Neural crest cell (in vitro differentiated cells): ENCODE measurements around the gene SLC4A1. TPM values are rescaled to one million over a fixed set of nuclear protein-coding genes. Genes with fewer than 3 reads are reported as not detected.
"Not testable (repeated sequence)": the region's sequence is repeated elsewhere in the genome, so short reads cannot be mapped to it uniquely, and the experiment has no call there.

Experiments
- DNase-seq: peaks from one replicate; pipeline ENCODE4 v3.0.0; 2021; ENCODE audit warnings: low read depth, mixed read lengths, low spot score
- H3K27ac Mint-ChIP-seq: one replicate; pipeline ENCODE4 v1.8.0; 2021; ENCODE audit warnings: mild to moderate bottlenecking, mixed read lengths; ENCODE audit not compliant: unreplicated experiment
- H3K27me3 Mint-ChIP-seq: 2 replicates; pipeline ENCODE4 v1.8.0; 2021; ENCODE audit warnings: low read depth, mild to moderate bottlenecking, mixed read lengths
- H3K36me3 Mint-ChIP-seq: 2 replicates; pipeline ENCODE4 v1.8.0; 2021; ENCODE audit warnings: low read depth, mild to moderate bottlenecking, mixed read lengths
- H3K4me1 Mint-ChIP-seq: 2 replicates; pipeline ENCODE4 v1.8.0; 2021; ENCODE audit warnings: mixed read lengths
- H3K4me3 Mint-ChIP-seq: one replicate; pipeline ENCODE4 v1.8.0; 2021; ENCODE audit warnings: mild to moderate bottlenecking, mixed read lengths
- H3K9me3 Mint-ChIP-seq: 2 replicates; pipeline ENCODE4 v1.8.0; 2021; ENCODE audit warnings: mixed read lengths
- total RNA-seq: library from RNA; stranded (reverse); gene quantifications from 2 replicates; pipeline ENCODE4 v1.2.1, GENCODE V29; 2021
- TF ChIP-seq, protein P1 (sequence below): fragments of 200-600 bp; sonication (generic); conservative IDR thresholded peaks from 2 replicates; pipeline ENCODE4 v1.5.0; 2021; ENCODE audit warnings: antibody characterized with exemption, mild to moderate bottlenecking

The SLC4A1 gene
- total RNA-seq, 1 donor from 2014 or later = not detected

DNA sequence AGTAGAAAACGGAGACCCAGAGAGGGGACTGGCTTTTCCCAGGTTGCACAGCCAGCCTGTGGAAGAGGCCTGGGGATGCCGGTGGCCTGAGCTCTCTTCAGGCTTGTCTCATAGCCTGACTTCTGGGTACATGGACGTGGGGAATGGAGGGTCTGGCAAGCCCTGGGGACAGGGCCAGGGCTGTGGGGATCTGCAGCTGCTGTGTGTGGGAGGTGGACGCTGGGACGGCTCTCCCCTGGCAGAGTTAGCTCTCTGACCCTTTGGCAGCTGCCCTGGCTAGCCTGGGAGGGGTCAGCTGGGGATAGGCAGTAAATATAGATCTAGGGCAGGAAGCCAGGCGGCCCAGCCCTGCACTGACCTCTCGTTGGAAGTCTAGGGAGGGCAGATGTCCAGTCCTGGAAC is 20.5 kb downstream of the SLC4A1 start:
- H3K27me3 Mint-ChIP-seq = peaks cover under 1% of the 10 kb centered on the region
- no peak for DNase-seq
- H3K36me3 Mint-ChIP-seq = no peaks in the 10 kb centered on the region
- H3K27ac Mint-ChIP-seq = no peak overlapping the region
- no peaks in the 10 kb centered on the region for H3K9me3 Mint-ChIP-seq
- TF ChIP-seq, protein P1, sequence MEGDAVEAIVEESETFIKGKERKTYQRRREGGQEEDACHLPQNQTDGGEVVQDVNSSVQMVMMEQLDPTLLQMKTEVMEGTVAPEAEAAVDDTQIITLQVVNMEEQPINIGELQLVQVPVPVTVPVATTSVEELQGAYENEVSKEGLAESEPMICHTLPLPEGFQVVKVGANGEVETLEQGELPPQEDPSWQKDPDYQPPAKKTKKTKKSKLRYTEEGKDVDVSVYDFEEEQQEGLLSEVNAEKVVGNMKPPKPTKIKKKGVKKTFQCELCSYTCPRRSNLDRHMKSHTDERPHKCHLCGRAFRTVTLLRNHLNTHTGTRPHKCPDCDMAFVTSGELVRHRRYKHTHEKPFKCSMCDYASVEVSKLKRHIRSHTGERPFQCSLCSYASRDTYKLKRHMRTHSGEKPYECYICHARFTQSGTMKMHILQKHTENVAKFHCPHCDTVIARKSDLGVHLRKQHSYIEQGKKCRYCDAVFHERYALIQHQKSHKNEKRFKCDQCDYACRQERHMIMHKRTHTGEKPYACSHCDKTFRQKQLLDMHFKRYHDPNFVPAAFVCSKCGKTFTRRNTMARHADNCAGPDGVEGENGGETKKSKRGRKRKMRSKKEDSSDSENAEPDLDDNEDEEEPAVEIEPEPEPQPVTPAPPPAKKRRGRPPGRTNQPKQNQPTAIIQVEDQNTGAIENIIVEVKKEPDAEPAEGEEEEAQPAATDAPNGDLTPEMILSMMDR = no peak
- no peaks in the 10 kb centered on the region for H3K4me1 Mint-ChIP-seq
- no peak overlapping the region for H3K4me3 Mint-ChIP-seq

DNA sequence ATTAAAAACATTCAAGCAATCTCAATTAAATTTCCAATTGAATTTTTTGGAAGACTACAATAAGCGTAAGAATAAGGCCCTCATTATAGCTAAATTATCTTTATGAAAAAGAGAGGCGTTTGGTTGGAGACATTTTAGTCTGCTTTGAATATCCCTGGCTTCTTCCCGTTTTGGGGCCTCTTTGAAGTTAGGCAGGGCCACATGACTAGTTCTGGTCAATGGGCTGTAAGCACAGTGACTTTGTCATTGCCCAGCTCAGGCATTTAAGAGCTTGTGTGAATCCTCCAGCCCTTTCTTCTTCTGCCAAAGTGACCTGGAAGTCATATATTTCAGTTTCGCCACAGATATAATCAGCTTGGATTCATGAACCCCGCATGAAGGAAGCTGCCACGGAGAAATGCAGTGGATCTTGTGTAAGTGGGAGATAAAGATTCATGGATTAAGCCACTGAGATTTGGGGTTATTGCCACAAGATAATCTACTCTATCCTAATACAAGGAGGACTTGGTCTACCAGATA is 26.8 kb downstream of the SLC4A1 start:
- Mint-ChIP-seq H3K4me3 (no peak overlapping the region), H3K4me1 (no peaks in the 10 kb centered on the region), H3K27ac (no peak overlapping the region), H3K9me3 (no peaks in the 10 kb centered on the region), H3K27me3 (peaks cover 4% of the 10 kb centered on the region), H3K36me3 (no peaks in the 10 kb centered on the region)
- TF ChIP-seq, protein P1 = no peak
- no peak for DNase-seq

DNA sequence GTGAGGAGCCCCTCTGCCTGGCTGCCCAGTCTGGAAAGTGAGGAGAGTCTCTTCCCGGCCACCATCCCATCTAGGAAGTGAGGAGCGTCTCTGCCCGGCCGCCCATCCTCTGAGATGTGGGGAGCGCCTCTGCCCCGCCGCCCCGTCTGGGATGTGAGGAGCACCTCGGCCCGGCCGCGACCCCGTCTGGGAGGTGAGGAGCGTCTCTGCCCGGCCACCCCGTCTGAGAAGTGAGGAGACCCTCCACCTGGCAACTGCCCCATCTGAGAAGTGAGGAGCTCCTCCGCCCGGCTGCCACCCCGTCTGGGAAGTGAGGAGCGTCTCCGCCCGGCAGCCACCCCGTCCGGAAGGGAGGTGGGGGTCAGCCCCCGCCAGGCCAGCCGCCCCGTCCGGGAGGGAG is 30.0 kb downstream of the SLC4A1 start:
- not testable (repeated sequence) for H3K27ac Mint-ChIP-seq, H3K36me3 Mint-ChIP-seq, H3K27me3 Mint-ChIP-seq, H3K4me1 Mint-ChIP-seq, H3K4me3 Mint-ChIP-seq, DNase-seq, H3K9me3 Mint-ChIP-seq

DNA sequence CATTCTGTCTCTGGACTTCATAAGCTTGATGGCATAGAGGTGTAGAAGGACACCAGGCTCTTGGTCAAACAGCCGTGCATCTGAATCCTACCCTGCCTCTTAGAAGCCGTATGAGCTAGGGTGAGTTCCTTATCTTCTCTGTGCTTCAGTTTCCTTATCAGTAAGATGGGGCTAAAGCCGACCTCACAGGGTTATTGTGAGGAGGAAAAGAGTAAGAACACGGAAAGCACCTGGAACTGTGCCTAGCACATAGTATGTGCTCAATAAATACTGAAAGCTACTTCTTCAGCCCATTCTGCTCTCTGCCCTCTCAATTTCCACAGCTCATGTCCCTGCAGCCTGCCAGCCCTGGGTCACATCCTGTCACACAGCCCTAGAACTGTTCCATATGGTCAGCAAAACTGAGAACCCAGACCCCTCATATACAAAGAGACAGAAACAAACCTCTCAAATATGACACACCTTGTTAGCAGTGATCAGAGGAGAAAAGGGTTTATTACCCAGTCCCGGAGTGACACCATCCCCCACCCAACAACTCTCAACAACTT is 31.4 kb downstream of the SLC4A1 start:
- TF ChIP-seq, protein P1 = no peak
- no peaks in the 10 kb centered on the region for H3K36me3 Mint-ChIP-seq
- no peaks in the 10 kb centered on the region for H3K9me3 Mint-ChIP-seq
- H3K4me3 Mint-ChIP-seq = no peak overlapping the region
- H3K4me1 Mint-ChIP-seq = no peaks in the 10 kb centered on the region
- H3K27me3 Mint-ChIP-seq = peaks cover 8% of the 10 kb centered on the region
- no peak overlapping the region for H3K27ac Mint-ChIP-seq
- DNase-seq = no peak

DNA sequence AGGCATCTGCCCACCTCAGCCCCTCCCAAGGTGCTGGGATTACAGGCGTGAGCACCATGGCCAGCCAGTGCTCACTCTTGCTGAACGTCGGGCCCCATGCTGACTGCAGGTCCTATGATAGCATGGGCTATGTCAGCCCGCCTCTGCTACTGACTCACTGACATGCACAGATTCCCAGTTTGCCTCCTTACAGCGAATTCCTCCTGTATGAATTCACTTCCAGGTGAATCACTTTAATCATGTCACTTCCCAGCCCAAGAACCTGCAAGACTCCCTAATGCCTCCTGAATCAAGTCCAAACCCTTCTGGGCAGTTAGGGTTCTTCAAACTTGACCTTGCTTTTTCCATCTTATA is 32.4 kb downstream of the SLC4A1 start:
- TF ChIP-seq, protein P1 = no peak
- no peak for DNase-seq
- peaks cover 5% of the 10 kb centered on the region for H3K27me3 Mint-ChIP-seq
- H3K36me3 Mint-ChIP-seq = no peaks in the 10 kb centered on the region
- no peaks in the 10 kb centered on the region for H3K9me3 Mint-ChIP-seq
- no peak overlapping the region for H3K27ac Mint-ChIP-seq
- no peaks in the 10 kb centered on the region for H3K4me1 Mint-ChIP-seq
- H3K4me3 Mint-ChIP-seq = no peak overlapping the region

DNA sequence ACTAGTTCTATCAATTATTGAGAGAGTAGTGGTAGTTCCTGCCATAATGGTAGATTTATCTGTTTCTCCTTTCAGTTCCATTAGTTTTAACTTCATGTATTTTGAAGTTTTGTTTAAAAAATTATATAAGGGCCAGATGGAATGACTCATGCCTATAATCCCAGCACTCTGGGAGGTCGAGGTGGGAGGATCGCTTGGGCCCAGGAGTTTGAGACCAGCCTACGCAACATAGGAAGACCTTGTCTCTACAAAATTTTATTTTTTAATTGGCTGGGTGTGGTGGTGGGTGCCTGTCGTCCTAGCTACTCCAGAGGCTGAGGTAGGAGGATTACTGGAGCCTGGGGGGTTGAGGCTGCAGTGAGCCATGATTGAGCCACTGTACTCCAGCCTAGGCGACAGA is 34.4 kb downstream of the SLC4A1 start:
- H3K27me3 Mint-ChIP-seq = peaks cover 5% of the 10 kb centered on the region
- no peak for DNase-seq
- H3K4me3 Mint-ChIP-seq = no peak overlapping the region
- no peaks in the 10 kb centered on the region for H3K9me3 Mint-ChIP-seq
- H3K27ac Mint-ChIP-seq = no peak overlapping the region
- H3K4me1 Mint-ChIP-seq = no peaks in the 10 kb centered on the region
- TF ChIP-seq, protein P1 = no peak
- no peaks in the 10 kb centered on the region for H3K36me3 Mint-ChIP-seq
